Subcutaneous abdominal adipose tissue (tissue), 5 donors: Measurements from ENCODE around the gene CCDC141.

Experiments
- H3K27ac ChIP-seq: one replicate; pipeline ENCODE4 v1.7.0; 2013; ENCODE audit warnings: low read depth, mild to moderate bottlenecking, inconsistent platforms, low read length, moderate library complexity
- H3K27me3 ChIP-seq, 5 donors: one replicate each; pipeline ENCODE4 v1.7.0; 2013; ENCODE audit warnings: low read length in 5 of 5, inconsistent platforms in 1 of 5; ENCODE audit not compliant: control insufficient read depth in 5 of 5, insufficient read depth in 4 of 5
- H3K36me3 ChIP-seq, 5 donors: one replicate each; pipeline ENCODE4 v1.7.0; 2013; ENCODE audit warnings: low read length in 5 of 5; ENCODE audit not compliant: control insufficient read depth in 5 of 5, insufficient read depth in 5 of 5
- H3K4me1 ChIP-seq, 5 donors: one replicate each; pipeline ENCODE4 v1.7.0; 2013; ENCODE audit warnings: low read length in 5 of 5, mild to moderate bottlenecking in 3 of 5, moderate library complexity in 1 of 5; ENCODE audit not compliant: control insufficient read depth in 5 of 5, insufficient read depth in 5 of 5
- H3K4me3 ChIP-seq, 5 donors: one replicate each; pipeline ENCODE4 v1.7.0; 2013; ENCODE audit warnings: low read length in 5 of 5, low read depth in 1 of 5
- H3K9ac ChIP-seq, 5 donors: one replicate each; pipeline ENCODE4 v1.7.0; 2013; ENCODE audit warnings: low read length in 5 of 5, mild to moderate bottlenecking in 4 of 5, moderate library complexity in 3 of 5
- H3K9me3 ChIP-seq, 5 donors: one replicate each; pipeline ENCODE4 v1.7.0; 2013; ENCODE audit warnings: low read length in 5 of 5; ENCODE audit not compliant: control insufficient read depth in 5 of 5
- donor health status: healthy.
- donor health status: healthy.
- donor health status: healthy.
- donor health status: healthy.
- donor health status: healthy.

The CCDC141 gene

DNA sequence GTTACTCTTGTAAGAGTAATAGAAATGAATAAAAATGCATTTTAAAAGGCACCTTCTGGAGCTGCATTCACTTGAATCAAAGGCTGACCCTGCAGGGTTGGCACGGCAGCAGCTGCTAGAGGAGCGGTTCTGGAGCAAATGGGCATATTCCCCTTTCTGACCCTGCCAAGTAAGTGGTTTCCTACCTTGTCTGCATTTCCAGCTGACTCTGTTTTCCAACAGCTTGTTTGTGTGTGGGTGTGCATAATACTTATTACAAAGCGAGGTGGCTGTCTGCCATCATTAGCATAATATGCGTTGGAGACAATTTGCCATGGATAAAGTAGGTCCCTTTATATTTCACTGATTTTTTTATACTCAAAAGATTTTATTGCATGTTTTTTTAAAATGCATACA is 221.5 kb downstream of the CCDC141 start:
- Histone ChIP-seq H3K9me3 (no peaks in the 10 kb centered on the region), H3K27ac (no peak overlapping the region), H3K4me1 (peaks cover 0 to 5% (median 0%) of the 10 kb centered on the region in 5 donors), H3K27me3 (no peaks in the 10 kb centered on the region), H3K36me3 (no peaks in the 10 kb centered on the region), H3K9ac (no peak overlapping the region), H3K4me3 (no peak overlapping the region)

DNA sequence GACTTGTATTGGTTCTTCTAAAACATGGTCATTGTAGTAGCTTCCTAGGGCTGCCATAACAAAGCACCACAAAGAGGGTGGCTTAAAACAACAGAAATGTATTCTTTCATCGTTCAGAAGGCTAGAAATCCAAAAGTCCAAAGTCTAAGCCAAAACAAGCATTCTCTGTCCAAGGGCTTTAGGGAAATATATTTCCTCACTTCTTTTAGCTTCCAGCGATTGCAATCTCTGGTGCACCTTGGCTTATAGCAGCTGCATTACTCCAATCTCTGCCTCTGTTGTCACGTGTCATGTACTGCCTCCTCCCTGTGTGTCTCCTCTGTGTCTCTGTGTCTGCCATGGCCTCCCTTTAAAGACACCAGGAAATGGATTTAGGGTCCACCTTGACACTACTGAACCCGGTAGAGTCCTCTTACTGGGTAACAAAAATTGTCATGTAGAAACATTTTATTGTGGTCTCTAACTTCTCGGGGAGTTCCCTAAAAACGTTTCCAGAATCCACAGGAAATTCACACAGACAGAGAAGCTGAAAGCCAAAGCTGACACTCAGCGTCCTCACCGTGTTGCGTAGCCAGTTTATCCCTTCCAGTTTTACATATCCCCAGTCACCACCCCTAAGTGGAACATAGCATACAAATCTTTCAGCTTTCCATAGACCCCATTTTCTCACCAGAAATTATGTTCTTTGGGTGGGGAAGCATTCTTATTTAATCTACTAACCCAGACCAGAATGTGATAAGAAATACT is 222.0 kb downstream of the CCDC141 start:
- Histone ChIP-seq H3K36me3 (no peaks in the 10 kb centered on the region), H3K9me3 (no peaks in the 10 kb centered on the region), H3K27ac (no peak overlapping the region), H3K4me3 (peak overlapping the region in 1 of 5 donors; percentile 1), H3K9ac (no peak overlapping the region), H3K27me3 (no peaks in the 10 kb centered on the region), H3K4me1 (peaks cover 0 to 5% (median 0%) of the 10 kb centered on the region in 5 donors)

DNA sequence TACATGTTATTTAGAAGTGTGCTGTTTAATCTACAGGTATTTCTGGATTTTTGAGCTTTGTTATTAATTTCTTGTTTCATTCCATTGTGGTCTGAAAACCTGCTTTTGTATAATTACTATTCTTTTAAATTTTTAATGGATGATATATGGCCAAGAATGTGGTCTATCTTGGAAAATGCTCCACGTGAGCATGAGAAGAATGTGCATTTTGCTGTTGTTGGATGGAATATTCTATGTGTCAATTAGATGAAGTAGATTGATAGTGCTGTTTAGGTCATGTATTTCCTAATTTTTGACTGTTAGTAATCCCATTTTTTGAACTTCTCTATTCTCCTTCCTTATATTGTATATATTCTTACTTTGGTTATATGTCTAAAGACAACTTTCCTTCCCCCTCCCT is 222.8 kb downstream of the CCDC141 start:
- no peak overlapping the region for H3K27ac ChIP-seq
- no peak overlapping the region for H3K9ac ChIP-seq
- H3K27me3 ChIP-seq, result no peaks in the 10 kb centered on the region

DNA sequence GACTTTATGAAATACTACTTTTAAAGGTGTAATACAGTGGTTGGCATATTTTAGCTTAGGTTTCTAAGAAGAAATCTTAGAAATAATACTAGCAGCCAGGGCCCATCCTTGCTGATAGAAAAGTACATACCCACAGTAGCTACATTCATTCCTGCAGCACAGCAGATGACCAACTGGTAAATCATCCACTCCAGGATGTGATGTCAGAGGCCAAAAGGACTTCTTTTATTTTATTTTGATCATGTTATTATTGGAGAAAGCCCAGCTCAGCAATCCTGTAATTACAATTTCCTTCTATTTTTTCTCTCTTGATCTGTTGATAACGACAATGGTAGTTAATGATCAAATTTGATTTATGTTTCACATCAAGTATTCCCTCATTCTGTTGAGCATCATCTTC is 224.8 kb downstream of the CCDC141 start:
- Histone ChIP-seq H3K9me3 (no peaks in the 10 kb centered on the region), H3K9ac (no peak overlapping the region), H3K4me1 (peaks cover 0 to 5% (median 0%) of the 10 kb centered on the region in 5 donors), H3K36me3 (no peaks in the 10 kb centered on the region), H3K27me3 (no peaks in the 10 kb centered on the region), H3K4me3 (no peak overlapping the region), H3K27ac (no peak overlapping the region)

More for the DNA sequence above, 222.8 kb downstream of the CCDC141 start:
- Histone ChIP-seq H3K4me3 (no peak overlapping the region), H3K9me3 (no peaks in the 10 kb centered on the region), H3K36me3 (no peaks in the 10 kb centered on the region), H3K4me1 (peaks cover 0 to 5% (median 0%) of the 10 kb centered on the region in 5 donors)

DNA sequence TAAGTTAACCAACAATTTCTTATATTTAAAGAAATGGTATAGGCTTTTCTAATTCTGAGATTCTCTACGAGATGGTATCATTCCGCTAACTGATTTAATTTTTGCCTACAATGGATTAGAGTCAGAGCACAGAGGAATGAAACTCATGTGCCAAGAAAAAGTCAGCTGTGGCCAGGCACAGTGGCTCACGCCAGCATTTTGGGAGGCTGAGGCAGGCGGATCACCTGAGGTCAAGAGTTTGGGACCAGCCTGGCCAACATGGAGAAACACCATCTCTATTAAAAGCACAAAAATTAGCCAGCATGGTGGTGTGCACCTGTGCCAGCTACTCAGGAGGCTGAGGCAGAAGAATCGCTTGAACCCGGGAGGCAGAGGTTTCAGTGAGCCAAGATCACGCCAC is 225.8 kb downstream of the CCDC141 start:
- Histone ChIP-seq H3K9ac (no peak overlapping the region), H3K36me3 (no peaks in the 10 kb centered on the region), H3K4me1 (peaks cover 0 to under 1% (median 0%) of the 10 kb centered on the region in 5 donors), H3K27ac (no peak overlapping the region), H3K9me3 (no peaks in the 10 kb centered on the region), H3K4me3 (no peak overlapping the region), H3K27me3 (no peaks in the 10 kb centered on the region)

GRCh38 chr2:178819992-178820391 is 229.9 kb downstream of the CCDC141 start:
- Histone ChIP-seq H3K9ac (no peak overlapping the region), H3K27me3 (no peaks in the 10 kb centered on the region), H3K36me3 (no peaks in the 10 kb centered on the region), H3K4me1 (no peaks in the 10 kb centered on the region), H3K27ac (no peak overlapping the region), H3K4me3 (no peak overlapping the region), H3K9me3 (no peaks in the 10 kb centered on the region)

DNA sequence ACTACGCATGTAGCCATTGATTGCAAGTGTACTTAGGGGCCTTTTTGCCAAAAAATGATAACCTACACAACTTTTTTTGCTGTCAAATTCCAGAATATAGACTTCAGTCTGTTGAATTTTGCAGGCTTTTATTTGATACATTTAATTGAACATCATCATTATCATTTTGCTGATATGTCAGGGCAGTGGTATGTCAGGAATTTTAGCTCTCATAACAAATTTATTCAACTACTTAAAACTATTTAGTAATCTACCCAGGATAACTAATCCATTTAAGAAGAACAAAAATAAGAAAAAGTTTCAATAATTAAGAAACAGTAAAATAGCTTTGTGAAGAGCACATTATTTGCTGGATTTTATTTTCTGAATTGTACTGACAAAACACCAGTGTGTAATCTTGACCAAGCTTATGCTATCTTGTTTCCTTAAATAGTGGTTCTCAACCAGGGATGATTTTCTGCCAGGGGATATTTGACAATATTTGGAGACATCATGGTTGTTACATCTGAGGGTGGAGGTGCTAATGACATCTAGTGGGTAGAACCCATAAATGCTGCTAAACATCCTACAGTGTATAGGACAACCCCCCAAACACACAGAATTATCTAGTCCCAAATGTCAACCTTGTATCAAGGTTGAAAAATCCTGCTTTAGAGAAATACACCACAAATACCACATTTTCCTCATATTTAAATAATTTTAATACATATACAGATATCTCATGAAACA is 230.6 kb downstream of the CCDC141 start:
- no peak overlapping the region for H3K4me3 ChIP-seq
- H3K36me3 ChIP-seq, result no peaks in the 10 kb centered on the region
- no peaks in the 10 kb centered on the region for H3K9me3 ChIP-seq
- no peak overlapping the region for H3K27ac ChIP-seq
- no peak overlapping the region for H3K9ac ChIP-seq
- no peaks in the 10 kb centered on the region for H3K4me1 ChIP-seq
- no peaks in the 10 kb centered on the region for H3K27me3 ChIP-seq

GRCh38 chr2:178811901-178812300 is 238.0 kb downstream of the CCDC141 start:
- no peak overlapping the region for H3K9ac ChIP-seq
- no peak overlapping the region for H3K4me3 ChIP-seq
- H3K27me3 ChIP-seq, result no peaks in the 10 kb centered on the region
- no peaks in the 10 kb centered on the region for H3K4me1 ChIP-seq
- H3K9me3 ChIP-seq, result no peaks in the 10 kb centered on the region
- H3K27ac ChIP-seq, result no peak overlapping the region
- no peaks in the 10 kb centered on the region for H3K36me3 ChIP-seq

DNA sequence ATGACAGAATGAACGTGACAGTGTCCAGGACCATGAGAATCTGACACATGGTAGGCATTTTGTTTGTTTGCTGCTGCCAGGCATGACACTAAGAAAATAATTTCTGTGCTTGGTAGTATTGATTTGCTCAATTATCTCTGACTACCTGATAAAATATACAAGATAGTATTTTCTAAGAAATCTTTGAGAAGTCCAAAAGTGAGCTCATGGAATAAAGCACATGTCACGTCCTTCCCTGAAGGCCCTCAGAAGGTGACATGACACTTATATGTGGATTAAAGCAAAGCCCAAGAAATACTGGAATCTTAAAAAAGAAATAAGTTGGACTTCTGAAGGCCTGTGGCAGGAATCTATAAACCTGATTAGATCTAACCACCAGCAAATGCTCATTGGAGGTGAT is 238.9 kb downstream of the CCDC141 start:
- Histone ChIP-seq H3K9ac (no peak overlapping the region), H3K4me3 (no peak overlapping the region), H3K27ac (no peak overlapping the region), H3K9me3 (no peaks in the 10 kb centered on the region), H3K27me3 (no peaks in the 10 kb centered on the region), H3K36me3 (no peaks in the 10 kb centered on the region), H3K4me1 (no peaks in the 10 kb centered on the region)

DNA sequence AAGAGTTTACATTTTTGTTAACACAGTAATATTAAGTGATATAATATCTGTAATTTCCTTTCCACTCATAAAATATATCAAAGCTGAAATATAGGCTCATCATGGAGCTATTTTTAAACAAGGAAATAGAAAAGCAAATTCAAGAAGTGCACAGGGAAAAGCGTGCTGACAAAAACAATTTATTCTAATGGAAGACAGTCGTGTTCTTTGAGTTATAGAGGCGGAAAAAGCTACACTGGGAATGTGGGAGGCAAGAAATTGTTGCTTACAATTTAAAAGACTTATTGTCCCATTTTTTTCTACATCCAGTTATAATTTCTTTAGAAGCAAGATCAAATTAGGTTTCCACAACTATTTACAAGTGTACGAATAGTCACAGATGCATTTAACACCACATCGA is 239.5 kb downstream of the CCDC141 start:
- Histone ChIP-seq H3K36me3 (no peaks in the 10 kb centered on the region), H3K27ac (no peak overlapping the region), H3K4me3 (no peak overlapping the region), H3K4me1 (no peaks in the 10 kb centered on the region), H3K27me3 (no peaks in the 10 kb centered on the region), H3K9ac (no peak overlapping the region), H3K9me3 (no peaks in the 10 kb centered on the region)
